Left lung (tissue), 10 donors: Measurements from ENCODE around the gene FBXW7. TPM values are rescaled to one million over a fixed set of nuclear protein-coding genes. Genes with fewer than 3 reads are reported as not detected.

ENCODE experiments used
- ATAC-seq: fragments of 200-7000 bp; cut with Tn5 transposase; one replicate; pipeline ENCODE4 v1.9.1; 2020; ENCODE audit warnings: moderate library complexity
- DNase-seq, 4 donors: peaks; one replicate each; pipeline ENCODE4 v3.0.0-alpha.2; 2013 to 2020
- H3K27ac ChIP-seq, 2 donors: fragments of 200-600 bp; sonication (generic) in 1 of 2; one replicate each; pipeline versions ENCODE4 v1.5.0 to v1.8.0; 2020 to 2021
- H3K27me3 ChIP-seq, 2 donors: fragments of 200-600 bp; sonication (generic) in 1 of 2; one replicate each; pipeline versions ENCODE4 v1.5.0 to v1.8.0; 2020 to 2021
- H3K36me3 ChIP-seq, 2 donors: fragments of 200-600 bp; sonication (generic) in 1 of 2; one replicate each; pipeline versions ENCODE4 v1.5.0 to v1.8.0; 2020 to 2021
- H3K4me1 ChIP-seq, 2 donors: fragments of 200-600 bp; one replicate each; pipeline ENCODE4 v1.8.0; 2021
- H3K4me3 ChIP-seq, 2 donors: fragments of 200-600 bp; sonication (generic) in 1 of 2; one replicate each; pipeline versions ENCODE4 v1.5.0 to v1.8.0; 2020 to 2021; ENCODE audit warnings: mild to moderate bottlenecking in 1 of 2
- H3K9me3 ChIP-seq, 2 donors: fragments of 200-600 bp; sonication (generic) in 1 of 2; one replicate each; pipeline versions ENCODE4 v1.5.0 to v1.8.0; 2020 to 2021
- intact Hi-C, 2 donors: fragments of 100-400 bp; cut with DNase I; formaldehyde crosslinking; loops; one replicate each; pipeline versions ENCODE4 v1.11.2 to v1.14.2; 2022
- polyA plus RNA-seq, 6 donors: library from polyadenylated mRNA; unstranded; fragments of 120-200 nt; gene quantifications; one replicate each; pipeline ENCODE4 v1.2.1, GENCODE V29; 2013; ENCODE audit not compliant: insufficient read length in 6 of 6
- total RNA-seq, 2 donors: library from RNA; stranded (reverse); fragmentation: NEBNext Ultra II Directional; extraction: Animal tissue kit (Norgen Biotek cat#: 25700); gene quantifications; one replicate each; pipeline ENCODE4 v1.2.1, GENCODE V29; 2021
- TF ChIP-seq, protein P1 (sequence below), 2 donors: fragments of 200-600 bp; sonication (generic) in 1 of 2; IDR thresholded peaks; one replicate each; pipeline versions ENCODE4 v1.5.0 to v1.8.0; 2021; ENCODE audit warnings: antibody characterized with exemption in 2 of 2
- donor health status: DM: no; HTN: yes; CAD: no.
- donor health status: DM: no; HTN: no; CAD: no.

FBXW7 gene
- total and polyA plus RNA-seq, 8 donors = 29.0 to 39.7 (median 34.7) TPM

DNA sequence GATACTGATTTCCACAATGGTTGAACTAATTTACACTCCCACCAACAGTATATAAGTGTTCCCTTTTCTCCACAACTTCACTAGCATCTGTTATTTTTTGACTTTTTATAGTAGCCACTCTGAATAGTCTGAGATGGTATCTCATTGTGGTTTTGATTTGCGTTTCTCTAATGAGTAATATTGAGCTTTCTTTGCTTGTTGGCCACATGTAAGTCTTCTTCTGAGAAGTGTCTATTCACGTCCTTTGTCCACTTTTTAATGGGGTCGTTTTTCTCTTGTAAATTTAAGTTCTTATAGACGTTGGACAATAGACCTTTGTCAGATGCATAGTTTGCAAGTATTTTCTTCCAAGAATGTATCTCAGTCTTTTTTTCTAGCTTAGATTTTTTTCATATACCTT lies 10.0 kb downstream of the FBXW7 start:
- TF ChIP-seq, protein P1, sequence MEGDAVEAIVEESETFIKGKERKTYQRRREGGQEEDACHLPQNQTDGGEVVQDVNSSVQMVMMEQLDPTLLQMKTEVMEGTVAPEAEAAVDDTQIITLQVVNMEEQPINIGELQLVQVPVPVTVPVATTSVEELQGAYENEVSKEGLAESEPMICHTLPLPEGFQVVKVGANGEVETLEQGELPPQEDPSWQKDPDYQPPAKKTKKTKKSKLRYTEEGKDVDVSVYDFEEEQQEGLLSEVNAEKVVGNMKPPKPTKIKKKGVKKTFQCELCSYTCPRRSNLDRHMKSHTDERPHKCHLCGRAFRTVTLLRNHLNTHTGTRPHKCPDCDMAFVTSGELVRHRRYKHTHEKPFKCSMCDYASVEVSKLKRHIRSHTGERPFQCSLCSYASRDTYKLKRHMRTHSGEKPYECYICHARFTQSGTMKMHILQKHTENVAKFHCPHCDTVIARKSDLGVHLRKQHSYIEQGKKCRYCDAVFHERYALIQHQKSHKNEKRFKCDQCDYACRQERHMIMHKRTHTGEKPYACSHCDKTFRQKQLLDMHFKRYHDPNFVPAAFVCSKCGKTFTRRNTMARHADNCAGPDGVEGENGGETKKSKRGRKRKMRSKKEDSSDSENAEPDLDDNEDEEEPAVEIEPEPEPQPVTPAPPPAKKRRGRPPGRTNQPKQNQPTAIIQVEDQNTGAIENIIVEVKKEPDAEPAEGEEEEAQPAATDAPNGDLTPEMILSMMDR (IDR thresholded peaks at IDR 0.05) = no peak

DNA sequence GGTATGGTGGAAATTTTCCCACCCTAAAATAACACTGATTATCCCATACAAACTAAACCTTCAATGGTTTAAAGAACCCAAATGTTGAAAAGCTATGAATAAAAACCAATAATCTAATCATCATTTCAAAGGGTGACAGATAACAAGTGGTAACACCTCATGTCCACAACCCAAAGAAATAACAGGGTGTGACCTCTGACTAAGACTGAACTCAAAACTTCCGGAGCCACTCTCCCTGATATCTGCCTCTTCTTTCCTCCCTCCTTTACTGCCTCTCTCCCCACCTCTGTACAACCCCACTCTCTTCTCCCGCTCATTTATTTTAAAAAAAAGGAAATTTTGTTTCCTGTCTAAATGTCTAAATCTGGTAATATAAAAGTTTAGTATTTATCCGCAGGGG lies 11.5 kb downstream of the FBXW7 start:
- no peak overlapping the region for H3K4me3 ChIP-seq
- H3K4me1 ChIP-seq = peaks cover 0 to 7% of the 10 kb centered on the region in 2 donors

More for the DNA sequence above, 10.0 kb downstream of the FBXW7 start:
- no peak for DNase-seq
- intact Hi-C loops = no loop called here
- H3K36me3 ChIP-seq = no peaks in the 10 kb centered on the region
- H3K4me3 ChIP-seq = no peak overlapping the region
- peaks cover 0 to 7% of the 10 kb centered on the region in 2 donors for H3K4me1 ChIP-seq
- no peak overlapping the region for H3K27ac ChIP-seq
- no peaks in the 10 kb centered on the region for H3K9me3 ChIP-seq
- no peak for ATAC-seq
- H3K27me3 ChIP-seq = no peaks in the 10 kb centered on the region

DNA sequence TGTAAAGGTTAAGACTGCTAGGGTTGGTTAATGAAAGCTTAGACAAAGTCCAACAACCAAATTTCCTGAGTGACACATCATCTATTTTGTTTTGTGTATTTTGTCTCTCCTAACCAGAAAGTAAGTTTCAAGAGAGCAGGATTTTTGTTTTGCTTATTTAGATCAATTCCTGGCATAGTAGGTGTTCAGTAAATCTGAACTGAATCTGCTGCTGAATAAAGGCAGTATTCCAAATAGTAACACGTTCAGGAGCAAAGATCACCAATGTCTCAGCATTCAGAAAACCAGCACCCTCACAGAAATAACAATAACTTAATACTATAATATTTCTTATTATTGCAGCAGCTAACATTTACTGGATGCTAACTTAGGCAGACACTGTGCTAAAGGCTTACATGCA lies 12.2 kb downstream of the FBXW7 start:
- TF ChIP-seq, protein P1 (IDR thresholded peaks at IDR 0.05) = no peak
- peaks cover 0 to 7% of the 10 kb centered on the region in 2 donors for H3K4me1 ChIP-seq
- intact Hi-C loops = no loop called here
- DNase-seq (no peak), ATAC-seq (no peak)
- H3K27ac ChIP-seq = no peak overlapping the region
- H3K9me3 ChIP-seq = no peaks in the 10 kb centered on the region
- H3K36me3 ChIP-seq = no peaks in the 10 kb centered on the region
- no peak overlapping the region for H3K4me3 ChIP-seq
- no peaks in the 10 kb centered on the region for H3K27me3 ChIP-seq

More for the DNA sequence above, 11.5 kb downstream of the FBXW7 start:
- no peak overlapping the region for H3K27ac ChIP-seq
- ATAC-seq = no peak
- no peaks in the 10 kb centered on the region for H3K9me3 ChIP-seq
- DNase-seq = no peak
- no peaks in the 10 kb centered on the region for H3K36me3 ChIP-seq
- TF ChIP-seq, protein P1 (IDR thresholded peaks at IDR 0.05) = no peak
- intact Hi-C loops = no loop called here
- H3K27me3 ChIP-seq = no peaks in the 10 kb centered on the region

DNA sequence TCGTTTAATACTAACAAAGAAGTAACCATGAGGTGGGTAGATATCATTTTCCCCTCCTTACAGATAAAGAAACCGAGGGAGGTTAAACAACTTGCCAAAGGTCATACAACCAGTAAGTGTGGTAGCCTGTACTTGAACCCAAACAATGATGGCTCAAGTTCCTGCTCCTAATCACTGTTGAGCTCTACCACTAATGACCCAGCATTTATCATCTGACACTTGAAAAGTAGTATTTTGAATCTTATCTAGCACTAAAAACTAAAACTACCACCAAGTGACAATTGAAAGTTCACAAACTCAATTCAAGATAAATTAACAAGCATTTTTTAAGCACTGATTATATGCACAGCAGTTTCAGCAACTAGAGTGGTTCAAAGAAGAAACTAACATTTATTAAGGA lies 13.1 kb downstream of the FBXW7 start:
- intact Hi-C loops = no loop called here
- ATAC-seq (no peak), DNase-seq (no peak)
- no peaks in the 10 kb centered on the region for H3K9me3 ChIP-seq
- H3K27ac ChIP-seq = no peak overlapping the region
- H3K4me1 ChIP-seq = peaks cover 0 to 7% of the 10 kb centered on the region in 2 donors
- no peaks in the 10 kb centered on the region for H3K27me3 ChIP-seq
- H3K4me3 ChIP-seq = no peak overlapping the region
- TF ChIP-seq, protein P1 (IDR thresholded peaks at IDR 0.05) = no peak
- H3K36me3 ChIP-seq = no peaks in the 10 kb centered on the region

DNA sequence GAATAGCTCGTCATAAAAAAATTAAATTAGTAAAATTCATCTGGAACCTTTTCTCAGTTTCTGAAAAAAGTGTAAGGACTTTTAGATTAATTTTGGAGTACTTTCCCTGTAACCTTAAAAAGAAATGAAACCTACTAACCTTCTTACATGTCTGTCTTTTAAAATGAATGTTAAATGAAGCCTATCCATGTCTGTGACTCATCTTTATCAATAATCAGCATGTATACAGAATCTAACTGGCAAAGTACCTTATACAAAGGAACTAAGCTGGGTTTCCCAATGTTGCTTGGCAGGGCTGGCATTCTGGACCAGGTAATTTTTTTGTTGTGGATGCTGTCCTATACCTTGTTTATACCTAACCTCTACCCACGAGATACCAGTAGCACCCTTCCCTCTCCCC lies 13.6 kb downstream of the FBXW7 start:
- Histone ChIP-seq H3K27ac (no peak overlapping the region), H3K4me3 (no peak overlapping the region), H3K4me1 (peaks cover 0 to 7% of the 10 kb centered on the region in 2 donors), H3K27me3 (no peaks in the 10 kb centered on the region), H3K9me3 (no peaks in the 10 kb centered on the region), H3K36me3 (no peaks in the 10 kb centered on the region)
- DNase-seq = no peak
- ATAC-seq = no peak
- TF ChIP-seq, protein P1 (IDR thresholded peaks at IDR 0.05) = no peak
- intact Hi-C loops = no loop called here
